ENCODE measurements around the gene FAM120A. TPM values are rescaled to one million over a fixed set of nuclear protein-coding genes. Genes with fewer than 3 reads are reported as not detected.

Gene FAM120A
- total RNA-seq, 1 donor from 2014 or later: 109 TPM

GRCh38 chr9:93555370-93555769 is 103.9 kb downstream of the FAM120A start:
- no peak for ATAC-seq
- Histone ChIP-seq H3K27me3 (no peaks in the 10 kb centered on the region), H3K4me1 (no peaks in the 10 kb centered on the region), H3K36me3 (peaks cover 92% of the 10 kb centered on the region), H3K9me3 (no peaks in the 10 kb centered on the region), H3K4me3 (no peak overlapping the region), H3K27ac (no peak overlapping the region)
- no peak for DNase-seq
- intact Hi-C loops (cut with DNase I): loop anchor here (10.0 kb wide), 1 partner anchor 111 kb away; no protein-coding TSS in a partner anchor
- TF ChIP-seq CTCF (IDR thresholded peaks at IDR 0.05): no peak

GRCh38 chr9:93557366-93558137 is 106.1 kb downstream of the FAM120A start:
- no peaks in the 10 kb centered on the region for H3K27me3 ChIP-seq
- H3K4me1 ChIP-seq: no peaks in the 10 kb centered on the region
- no peak overlapping the region for H3K27ac ChIP-seq
- H3K4me3 ChIP-seq: no peak overlapping the region
- ATAC-seq: no peak
- peaks cover 92% of the 10 kb centered on the region for H3K36me3 ChIP-seq
- no peak for TF ChIP-seq CTCF (IDR thresholded peaks at IDR 0.05)
- no peaks in the 10 kb centered on the region for H3K9me3 ChIP-seq
- intact Hi-C loops (cut with DNase I): loop anchor here (10.0 kb wide), 1 partner anchor 113 kb away; no protein-coding TSS in a partner anchor
- DNase-seq: no peak

DNA sequence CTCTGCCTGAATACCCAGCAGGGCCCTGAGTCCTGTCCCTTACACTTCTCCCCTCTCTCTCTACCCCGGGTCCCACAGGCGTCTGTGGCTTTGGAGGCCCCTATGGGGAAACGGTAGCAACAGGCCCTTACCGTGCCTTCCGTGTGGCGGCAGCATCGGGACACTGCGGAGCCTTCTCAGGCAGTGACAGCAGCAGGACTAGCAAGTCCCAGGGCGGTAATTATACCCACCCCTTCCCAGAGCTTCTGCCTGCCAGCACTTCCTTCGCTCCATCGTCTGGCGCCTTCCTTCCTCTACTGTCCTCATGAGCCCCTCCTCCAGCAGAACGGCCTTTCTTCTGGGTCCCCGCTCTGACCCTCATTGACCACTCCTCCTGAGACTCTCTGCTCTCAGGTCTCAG is 107.0 kb downstream of the FAM120A start:
- intact Hi-C loops (cut with DNase I): loop anchor here (10.0 kb wide), 1 partner anchor 114 kb away; no protein-coding TSS in a partner anchor
- H3K27ac ChIP-seq: no peak overlapping the region
- H3K27me3 ChIP-seq: no peaks in the 10 kb centered on the region
- DNase-seq (no peak), ATAC-seq (peak; percentile 19)
- no peak for TF ChIP-seq CTCF (IDR thresholded peaks at IDR 0.05)
- H3K4me3 ChIP-seq: no peak overlapping the region
- H3K9me3 ChIP-seq: no peaks in the 10 kb centered on the region
- peaks cover 92% of the 10 kb centered on the region for H3K36me3 ChIP-seq
- H3K4me1 ChIP-seq: no peaks in the 10 kb centered on the region

DNA sequence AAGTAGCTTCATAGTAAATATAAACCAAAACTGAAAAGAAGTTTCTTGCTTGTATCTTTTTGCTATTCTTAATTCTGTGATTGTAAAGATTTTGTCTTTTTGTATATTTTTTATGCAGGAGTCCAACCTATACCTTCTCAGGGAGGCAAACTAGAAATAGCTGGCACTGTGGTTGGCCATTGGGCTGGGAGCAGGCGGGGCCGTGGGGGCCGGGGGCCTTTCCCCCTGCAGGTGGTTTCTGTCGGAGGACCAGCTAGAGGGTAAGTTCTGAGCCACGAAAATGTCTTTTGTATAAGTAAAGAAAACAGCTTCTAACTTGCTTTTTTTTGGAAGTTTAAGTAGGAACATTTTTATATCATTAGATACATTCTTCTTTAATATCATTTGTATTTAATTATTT is 109.5 kb downstream of the FAM120A start:
- no peaks in the 10 kb centered on the region for H3K4me1 ChIP-seq
- H3K9me3 ChIP-seq: no peaks in the 10 kb centered on the region
- H3K27me3 ChIP-seq: no peaks in the 10 kb centered on the region
- no peak for DNase-seq
- peaks cover 94% of the 10 kb centered on the region for H3K36me3 ChIP-seq
- intact Hi-C loops (cut with DNase I): no loop called here
- ATAC-seq: no peak
- no peak overlapping the region for H3K27ac ChIP-seq
- no peak overlapping the region for H3K4me3 ChIP-seq
- TF ChIP-seq CTCF (IDR thresholded peaks at IDR 0.05): no peak

DNA sequence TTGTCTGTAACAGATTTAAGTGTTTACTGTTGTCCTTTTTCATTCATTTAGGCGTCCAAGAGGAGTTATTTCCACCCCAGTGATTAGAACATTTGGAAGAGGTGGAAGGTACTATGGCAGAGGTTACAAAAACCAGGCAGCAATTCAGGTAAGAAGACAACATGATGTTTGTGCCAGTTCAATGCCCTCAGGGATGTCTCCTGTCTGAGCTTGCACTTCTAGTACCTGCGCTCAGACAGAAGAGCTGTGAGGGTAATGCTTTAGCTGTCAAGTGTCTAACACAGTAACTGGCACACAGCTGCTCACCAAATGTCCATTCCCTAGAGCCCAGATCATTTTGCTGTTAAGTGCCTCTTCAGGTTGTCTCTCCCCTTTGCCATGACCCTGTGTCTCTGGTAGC is 110.7 kb downstream of the FAM120A start:
- intact Hi-C loops (cut with DNase I): no loop called here
- Histone ChIP-seq H3K27me3 (no peaks in the 10 kb centered on the region), H3K27ac (no peak overlapping the region), H3K4me1 (peaks cover 3% of the 10 kb centered on the region), H3K9me3 (no peaks in the 10 kb centered on the region), H3K4me3 (no peak overlapping the region), H3K36me3 (peaks cover 82% of the 10 kb centered on the region)
- TF ChIP-seq CTCF (IDR thresholded peaks at IDR 0.05): no peak
- ATAC-seq (no peak), DNase-seq (no peak)

Data from upper lobe of right lung (tissue), 1 donor.